HG02943 (cell line): Measurements from ENCODE around the gene ANKH.
"Not testable (repeated sequence)": the region's sequence is repeated elsewhere in the genome, so short reads cannot be mapped to it uniquely, and the experiment has no call there.

Experiments used
- ATAC-seq: cut with Tn5 transposase; IDR thresholded peaks from one replicate; pipeline ENCODE4 v1.9.1; 2021; ENCODE audit warnings: mild to moderate bottlenecking, low read depth, moderate library complexity; ENCODE audit not compliant: unreplicated experiment

Gene ANKH

DNA sequence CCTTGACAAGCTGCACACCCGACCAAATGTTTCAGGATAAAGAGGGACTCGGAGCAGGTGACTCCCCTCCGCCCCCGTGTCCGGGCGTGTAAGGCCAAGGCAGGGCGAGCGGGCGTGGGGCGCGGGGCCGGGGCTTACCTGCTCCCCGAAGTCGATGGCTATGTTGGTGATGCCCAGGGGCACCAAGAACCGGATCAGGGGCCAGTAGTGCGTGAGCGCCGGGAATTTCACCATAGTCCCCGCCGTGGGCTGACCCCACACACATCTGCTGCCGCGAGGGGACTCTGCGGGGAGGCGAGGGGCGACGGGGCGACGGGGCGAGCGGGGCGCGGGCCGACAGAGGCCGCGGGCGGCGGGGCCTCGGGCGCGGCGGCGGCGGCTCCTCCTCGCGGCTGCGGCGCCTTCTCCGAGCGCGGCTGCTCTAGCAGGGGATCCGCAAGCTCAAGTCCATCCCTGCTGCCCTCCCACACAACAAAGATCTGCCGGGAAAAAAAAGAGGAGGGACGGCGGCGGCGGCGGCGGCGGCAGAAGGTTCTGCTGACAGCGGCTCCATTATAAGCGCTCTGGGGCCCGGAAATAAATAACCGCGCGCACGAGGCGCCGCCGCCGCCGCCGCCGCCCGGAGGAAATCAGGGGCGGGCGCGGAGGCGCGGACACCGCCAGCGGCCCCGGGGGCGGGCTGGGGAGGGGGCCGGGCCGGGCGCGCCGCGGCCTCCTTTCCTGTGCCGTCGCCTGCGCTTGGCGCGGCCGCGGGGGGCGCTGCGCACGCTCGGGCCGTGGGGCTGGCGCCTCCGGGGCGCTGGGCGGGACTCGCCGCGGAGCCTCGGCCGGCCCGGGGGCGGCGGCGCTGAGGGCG lies at the start of gene ANKH:
TSS of gene ANKH (minus strand) at position 565 of the 856 bp plus-strand sequence. CDS start at position 234, 331 bp downstream.
- peak; percentile 80 for ATAC-seq

DNA sequence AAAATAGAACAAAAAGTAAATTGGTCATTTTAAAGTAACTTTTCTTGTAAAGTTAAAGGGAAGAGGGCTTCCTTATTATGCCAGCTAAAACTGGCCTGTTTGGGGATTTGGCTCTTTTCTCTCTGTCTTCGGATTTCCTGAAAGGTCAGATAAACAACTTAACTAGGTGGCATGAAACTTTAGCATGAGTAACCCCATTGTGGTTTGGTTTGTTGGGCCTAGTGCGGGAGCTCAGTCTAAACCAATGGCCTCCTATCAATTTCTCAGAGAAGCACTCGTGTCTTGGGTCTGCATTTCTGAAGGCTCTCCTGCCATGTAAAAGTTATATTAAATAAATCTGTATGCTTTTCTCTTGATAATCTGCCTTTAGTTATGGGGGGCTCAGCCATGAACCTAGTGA lies 48.5 kb upstream of the ANKH start:
- no peak for ATAC-seq

DNA sequence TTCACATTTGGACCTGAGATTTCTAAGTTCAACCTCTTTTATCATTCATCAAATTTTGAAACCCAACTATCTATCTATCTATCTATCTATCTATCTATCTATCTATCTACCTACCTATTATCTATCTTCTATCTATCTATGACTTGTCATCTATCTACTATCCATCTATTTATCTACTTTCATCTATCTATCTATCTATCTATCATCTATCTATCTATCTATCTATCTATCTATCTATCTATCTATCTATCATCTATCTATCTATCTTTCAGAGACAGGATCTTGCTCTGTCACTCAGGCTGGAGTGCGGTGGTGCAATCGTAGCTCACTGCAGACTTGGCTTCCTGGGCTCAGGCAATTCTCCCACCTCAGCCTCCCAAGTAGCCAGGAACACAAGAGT lies 47.5 kb upstream of the ANKH start:
- ATAC-seq = not testable (repeated sequence)

DNA sequence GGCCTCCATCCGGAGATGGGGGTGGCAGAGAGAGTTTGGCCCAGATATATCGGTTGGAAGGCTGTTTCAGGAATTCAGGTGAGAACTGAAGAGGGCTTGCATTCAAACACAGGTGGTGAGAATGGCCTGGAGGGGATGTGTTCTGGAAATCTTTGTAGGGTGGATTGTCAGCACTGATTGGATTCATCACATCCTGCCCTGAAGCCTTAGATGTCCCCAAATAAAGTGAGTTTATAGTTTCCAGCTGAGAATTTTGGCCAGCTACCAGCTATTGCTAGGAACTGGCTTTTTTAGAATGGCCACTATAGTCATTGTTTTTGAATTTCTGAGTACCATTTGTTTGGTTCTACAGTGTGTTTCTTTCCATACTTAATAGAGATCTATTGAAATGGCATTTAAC lies 46.1 kb upstream of the ANKH start:
- ATAC-seq = no peak

DNA sequence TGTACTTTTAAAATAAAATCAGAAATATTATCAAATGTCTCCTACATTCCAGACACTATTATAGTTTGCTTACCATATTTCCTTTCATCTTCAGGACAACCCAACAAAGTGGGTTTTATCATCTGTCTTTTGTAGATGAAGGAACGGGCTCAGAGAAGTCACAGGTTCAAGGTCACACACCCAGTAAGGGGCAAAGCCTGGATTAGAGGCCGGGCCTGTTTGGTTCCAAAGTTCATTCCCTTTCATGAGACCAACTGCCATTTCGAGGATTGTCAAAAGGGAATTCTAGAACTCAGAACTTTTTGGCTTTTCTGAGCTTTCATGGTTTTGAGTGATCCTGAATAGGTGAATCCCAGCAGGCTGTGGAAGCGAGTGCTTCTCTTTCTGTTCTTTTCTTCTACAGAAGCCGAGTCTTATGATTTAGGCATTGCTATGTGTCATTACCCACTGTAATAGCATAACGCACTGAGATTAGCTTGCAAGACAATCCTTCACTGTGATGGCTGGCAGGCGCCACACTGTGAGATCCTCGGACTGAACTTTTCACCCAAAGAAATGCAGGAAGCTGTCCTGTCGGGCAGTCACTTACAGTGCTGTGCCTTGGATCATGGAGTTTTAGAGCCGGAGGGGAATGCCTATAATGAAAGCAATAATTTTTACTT lies 43.8 kb upstream of the ANKH start:
- ATAC-seq = no peak

DNA sequence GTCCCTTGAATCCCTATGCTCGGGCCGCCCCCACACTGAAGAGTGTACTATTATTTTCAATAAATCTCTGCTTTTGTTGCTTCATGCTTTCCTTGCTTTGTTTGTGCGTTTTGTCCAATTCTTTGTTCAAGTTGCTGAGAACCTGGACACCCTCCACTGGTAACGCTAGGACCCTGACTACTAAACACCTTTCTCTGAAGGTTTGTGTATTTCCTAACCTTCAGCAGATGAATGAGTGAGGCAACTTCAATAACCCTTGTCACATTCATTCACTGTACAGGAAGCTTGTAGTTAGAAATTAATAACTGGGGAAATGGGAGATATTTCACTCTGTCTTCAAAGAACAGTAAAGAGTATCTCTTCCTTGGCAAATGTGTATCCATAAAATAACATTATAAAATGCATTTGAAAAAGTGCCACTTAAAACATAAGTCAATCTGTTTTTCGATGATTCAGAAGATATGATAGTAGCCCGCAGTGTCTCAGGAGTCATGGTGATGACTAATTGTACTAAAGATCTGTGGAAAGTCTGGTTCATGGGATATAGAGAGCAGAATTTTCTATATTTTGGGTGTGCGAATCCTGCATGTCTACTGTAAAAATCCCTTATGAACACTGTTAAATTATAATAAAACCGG lies 43.2 kb upstream of the ANKH start:
- no peak for ATAC-seq

DNA sequence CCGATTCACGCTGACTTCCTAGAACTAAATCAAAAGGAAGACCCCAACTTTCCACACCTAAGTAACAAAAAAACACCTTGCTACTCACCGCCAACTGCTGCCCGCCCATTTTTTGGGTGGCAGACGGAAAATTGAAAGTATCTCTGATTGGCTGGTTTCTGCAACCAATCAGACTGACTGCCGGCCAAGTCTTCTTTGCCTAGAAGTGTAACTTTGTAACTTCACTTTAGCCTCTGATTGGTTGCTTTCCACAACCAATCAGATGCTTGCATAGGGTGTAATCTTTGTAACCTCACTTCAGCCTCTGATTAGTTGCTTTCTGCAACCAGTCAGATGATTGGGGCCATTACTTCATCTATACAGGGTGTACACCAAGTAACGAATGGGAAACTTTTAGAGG lies 42.6 kb upstream of the ANKH start:
- ATAC-seq = no peak

DNA sequence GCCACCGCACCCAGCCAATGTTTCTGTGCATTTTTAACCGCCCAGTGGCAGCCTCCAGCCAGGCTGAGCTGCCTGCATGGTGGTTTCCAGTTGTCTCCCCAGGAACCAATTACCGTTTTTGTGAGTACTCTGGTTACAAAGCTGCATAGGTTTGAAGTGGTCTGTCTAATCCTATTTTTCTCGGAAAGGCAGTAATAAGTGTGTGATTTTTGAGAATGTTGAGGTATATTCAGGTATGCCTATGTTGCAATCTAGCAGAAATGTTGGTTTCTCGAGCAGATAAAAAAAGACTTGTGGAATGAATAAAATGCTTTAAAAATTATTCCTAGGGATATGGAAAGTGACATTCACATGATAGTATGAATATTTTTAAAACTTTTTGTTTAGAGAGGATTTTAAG lies 41.5 kb upstream of the ANKH start:
- no peak for ATAC-seq

DNA sequence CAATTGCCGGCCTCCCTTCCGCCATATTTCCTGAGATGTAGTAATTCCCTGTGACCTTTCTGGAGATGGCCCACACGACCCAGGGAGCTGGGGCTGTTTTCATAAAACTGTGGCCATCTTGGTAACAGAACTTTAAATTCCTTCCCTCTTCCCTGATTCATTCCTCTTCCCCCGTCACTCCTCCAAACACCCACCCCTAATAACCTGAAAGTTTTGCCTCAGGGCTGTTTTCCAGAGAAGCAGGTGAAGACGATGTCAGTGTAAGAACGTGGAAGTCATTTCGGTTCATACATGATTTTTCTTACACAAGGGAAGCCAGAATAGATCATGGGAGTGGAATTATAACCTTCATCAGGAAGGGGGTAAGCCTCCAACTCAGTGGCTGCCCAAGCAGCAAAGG lies 40.6 kb upstream of the ANKH start:
- no peak for ATAC-seq

DNA sequence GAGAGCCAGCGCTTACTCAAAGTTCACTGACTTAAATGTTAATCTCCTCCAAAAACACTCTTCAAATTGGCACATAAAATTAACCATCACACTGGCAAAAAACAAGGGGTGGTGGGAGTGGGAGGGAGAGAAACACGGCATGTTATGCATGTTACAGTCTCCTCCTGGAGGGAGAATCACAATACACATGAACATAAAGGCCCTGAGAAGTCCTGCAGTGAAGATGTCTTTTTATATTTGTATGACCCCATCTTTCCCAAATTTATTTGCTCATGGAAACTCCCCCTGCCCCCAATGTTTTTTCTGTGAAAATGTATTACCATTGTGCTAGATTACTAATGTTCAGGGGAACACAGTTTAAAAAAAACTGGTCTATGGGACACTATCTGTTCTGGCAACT lies 37.8 kb upstream of the ANKH start:
- no peak for ATAC-seq

DNA sequence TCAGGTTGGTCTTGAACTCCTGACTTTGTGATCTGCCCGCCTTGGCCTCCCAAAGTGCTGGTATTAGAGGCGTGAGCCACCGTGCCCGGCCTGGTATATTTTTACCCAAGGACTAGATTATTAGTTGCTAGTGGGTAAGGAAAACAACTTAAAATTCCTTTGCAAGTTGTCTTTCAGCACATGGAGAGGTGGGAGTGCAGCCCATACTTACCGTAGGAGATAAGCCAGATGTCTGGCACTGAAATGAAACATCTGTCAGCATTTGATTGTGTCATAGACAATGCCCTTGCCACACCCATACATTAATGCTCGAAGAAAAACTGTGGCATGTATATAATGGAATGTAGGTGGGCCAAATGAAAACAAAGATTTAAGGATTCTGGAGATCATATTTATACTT lies 36.6 kb upstream of the ANKH start:
- ATAC-seq = no peak

DNA sequence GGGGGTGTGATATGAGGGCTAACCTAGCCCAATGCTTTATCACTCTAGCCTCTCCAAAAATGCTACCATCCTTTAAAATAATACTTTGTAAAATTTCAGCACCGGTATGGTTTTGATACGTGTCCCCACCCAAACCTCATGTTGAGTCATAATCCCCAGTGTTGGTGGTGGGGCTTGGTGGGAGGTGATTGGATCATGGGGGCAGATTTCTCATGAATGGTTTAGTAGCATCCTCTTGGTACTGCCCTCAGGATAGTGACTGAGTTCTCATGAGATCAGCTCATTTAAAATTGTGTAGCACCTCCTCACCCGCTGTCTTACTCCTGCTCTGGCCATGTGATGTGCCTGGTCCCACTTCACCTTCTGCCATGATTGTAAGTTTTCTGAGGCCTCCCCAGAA lies 35.0 kb upstream of the ANKH start:
- ATAC-seq = no peak

DNA sequence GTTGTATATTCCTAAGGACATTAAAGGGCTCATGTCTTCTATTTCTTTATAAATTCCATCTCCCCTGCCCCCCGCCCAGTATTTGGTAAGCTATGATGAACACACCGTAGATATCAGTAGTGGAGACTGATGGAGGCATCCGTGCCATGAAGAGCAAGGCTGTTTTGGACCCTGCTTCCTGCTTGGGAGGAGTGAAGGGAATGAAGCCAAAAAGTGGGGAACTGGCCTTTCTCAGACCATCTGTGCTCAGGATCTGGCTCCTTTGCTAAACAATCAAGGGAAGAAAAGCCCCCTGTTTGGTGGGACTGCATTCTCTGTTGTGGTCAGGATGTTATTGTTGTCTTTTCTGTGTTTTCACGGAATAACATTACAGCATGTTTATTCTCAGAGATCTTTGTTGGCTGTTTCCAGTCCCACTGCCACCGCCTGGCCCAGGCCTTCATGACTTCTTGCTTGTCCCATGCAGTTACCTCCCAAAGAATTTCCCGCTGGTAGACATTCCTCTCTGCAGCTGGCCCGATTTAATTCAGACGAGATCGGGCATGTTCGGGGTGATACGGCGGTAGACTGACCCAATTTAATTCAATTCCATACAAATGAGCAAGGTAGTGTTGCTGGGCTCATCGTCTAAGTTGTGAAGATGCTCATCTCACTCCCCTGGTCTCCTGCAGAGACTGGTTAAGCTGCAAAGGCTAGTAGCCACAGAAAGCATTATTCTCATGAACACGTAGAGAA lies 31.4 kb upstream of the ANKH start:
- ATAC-seq = no peak

DNA sequence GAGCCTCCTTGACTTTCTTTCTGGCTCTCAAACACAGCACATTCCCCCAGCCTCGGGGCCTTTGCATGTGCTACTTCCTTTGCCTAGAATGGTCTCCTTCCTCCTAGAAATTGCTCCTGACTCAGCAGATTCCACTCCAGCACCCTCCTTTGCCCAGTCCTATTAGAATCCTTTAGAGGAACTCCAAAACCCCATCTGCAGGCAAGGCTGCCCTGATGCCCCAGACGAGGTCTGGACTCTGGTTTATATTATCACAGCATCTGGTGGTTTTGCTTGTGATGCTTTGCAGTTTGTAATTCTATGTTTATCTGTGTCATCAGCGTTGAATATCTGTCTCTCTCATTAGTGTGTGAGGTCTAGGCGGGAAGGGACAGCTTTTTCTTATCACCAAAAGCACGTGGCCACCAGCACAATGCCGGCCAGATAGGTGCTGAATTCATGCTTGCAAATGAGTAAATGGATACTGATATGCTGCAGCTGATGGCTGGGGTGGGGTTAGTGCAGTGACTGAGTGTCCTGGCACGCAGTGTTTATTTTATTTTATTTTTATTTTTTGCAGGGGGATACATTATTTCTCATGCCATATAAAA lies 30.0 kb upstream of the ANKH start:
- ATAC-seq = no peak

DNA sequence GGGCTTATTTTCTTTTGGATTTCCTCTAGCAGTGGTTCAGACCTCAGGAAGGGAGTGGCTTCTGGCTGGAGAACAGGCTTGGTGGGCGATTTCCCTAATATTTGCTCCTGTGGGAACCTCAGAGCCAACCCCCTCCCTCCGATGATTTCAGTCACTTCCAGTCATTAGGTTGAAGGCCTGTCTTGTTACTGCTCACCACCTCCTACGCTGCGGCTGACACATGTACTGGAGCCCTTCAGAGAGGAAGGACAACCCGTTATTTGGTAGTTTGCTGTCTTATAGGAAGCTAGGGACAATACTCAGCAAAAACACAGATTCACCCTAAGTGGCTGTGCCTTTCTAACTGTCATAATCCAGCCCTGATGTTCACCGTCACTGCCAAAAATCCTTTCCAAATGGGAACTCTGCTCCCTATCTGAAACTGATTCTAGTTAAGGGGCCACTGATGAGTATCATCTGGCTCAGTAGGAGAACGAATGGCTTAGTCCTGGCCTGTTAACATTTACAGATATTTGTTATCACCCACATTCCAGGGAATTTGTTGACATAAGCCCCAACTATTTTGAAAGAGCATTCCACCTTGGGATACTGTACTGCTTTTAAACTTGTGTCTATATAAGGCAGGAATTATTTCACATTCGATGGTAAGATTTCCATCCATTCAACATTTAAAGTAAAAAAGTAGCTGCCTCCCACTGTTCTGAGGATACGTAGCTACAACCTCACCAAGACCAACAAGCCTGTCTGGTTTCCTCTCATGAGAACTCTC lies 29.3 kb upstream of the ANKH start:
- ATAC-seq = no peak

DNA sequence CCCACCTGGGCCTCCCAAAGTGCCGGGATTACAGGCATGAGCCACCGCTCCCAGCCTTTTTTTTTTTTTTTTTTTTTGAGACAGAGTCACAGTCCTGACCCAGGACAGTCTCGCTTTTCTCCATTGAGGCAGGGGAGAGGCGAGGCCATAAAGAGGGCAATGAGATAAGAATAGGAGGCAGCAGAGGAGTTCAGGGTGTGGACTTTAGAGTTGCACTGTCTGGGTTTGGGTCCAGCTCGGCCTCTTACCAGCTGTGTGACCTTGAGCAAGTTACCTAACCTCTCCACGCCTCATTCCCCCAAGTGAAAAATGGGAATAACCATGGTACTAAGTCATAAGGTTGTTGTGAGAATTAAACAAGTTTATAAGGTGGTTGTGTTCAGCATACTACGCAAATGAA lies 24.6 kb upstream of the ANKH start:
- ATAC-seq = no peak

DNA sequence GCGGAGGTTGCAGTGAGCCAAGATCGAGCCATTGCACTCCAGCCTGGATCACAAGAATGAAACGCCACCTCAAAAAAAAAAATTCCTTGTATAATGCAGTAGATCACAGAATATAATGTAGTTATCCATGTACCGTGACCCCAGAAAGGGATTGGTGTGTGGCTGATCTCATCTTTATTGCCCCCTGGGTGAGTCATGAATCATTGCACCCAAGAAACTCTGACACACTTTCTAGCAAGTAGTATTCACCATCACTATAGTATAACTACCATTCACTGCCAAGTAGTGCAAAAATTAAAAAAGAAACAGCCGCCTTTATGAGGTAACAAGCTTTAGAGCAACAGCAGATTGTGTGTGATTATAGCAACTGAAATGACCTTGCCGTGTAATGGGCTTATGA lies 23.7 kb upstream of the ANKH start:
- no peak for ATAC-seq

DNA sequence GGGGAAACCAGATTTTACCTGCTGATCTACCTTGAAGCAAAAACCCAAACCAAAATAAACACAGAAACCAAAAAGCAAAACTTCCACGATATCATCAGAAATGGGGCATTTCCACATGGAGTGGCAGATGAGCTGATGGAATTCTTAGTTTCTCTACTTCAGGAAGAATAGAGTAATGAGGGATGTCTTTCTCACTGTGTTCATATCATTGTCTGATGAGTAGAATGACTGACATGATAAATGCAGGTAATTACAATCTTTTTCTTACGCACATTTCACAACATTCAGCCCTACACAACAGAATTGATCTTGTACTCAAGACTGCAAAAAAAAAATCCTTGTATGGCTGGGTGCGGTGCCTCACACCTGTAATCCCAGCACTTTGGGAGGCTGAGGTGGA lies 23.2 kb upstream of the ANKH start:
- ATAC-seq = no peak

DNA sequence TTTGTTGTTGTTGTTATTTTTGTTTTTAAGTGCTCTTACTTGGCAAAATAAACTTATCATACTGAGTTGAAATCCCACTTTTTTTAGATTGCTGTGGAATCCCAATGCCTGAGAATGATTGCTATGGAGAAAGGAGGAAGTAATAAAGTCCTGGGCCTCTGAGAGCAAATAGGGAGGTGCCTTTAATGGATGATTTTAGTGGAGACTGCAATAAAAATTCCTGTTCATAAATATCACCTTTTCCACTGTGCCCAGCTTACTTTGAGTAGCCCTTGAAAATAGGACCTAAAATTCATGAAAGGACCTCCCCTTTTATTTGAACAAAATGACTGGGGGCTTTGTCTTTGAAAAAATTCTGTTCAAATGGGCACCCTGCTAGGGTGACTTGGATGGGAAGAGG lies 21.8 kb upstream of the ANKH start:
- ATAC-seq = no peak

DNA sequence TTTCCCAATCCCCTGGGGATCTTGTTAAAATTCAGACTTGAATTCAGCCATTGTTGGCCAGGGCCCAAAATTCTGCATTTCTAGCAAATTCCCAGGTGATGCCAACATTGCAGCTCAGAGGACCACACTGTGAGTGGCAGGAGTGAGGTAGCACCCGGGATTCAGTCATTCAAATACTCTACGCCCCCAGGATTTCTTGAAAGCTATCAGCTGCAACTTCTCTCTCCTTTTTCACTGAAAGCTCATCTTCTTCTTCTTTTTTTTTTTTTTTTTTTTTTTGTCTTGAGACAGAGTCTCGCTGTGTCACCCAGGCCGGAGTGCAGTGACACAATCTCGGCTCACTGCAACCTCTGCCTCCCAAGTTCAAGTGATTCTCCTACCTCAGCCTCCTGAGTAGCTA lies 19.3 kb upstream of the ANKH start:
- no peak for ATAC-seq
